DOHH2 (cell line): ENCODE measurements around the gene AMH.

ENCODE experiments used
- EZH2phosphoT487 ChIP-seq: fragments of 200-600 bp; sonication (generic); IDR thresholded peaks from 2 replicates; pipeline ENCODE4 v1.6.1; 2017; ENCODE audit warnings: borderline replicate concordance, mild to moderate bottlenecking, antibody characterized with exemption, low read length, moderate library complexity, mixed read lengths
- TF ChIP-seq, protein P1 (sequence below): fragments of 200-600 bp; sonication (generic); IDR thresholded peaks from one replicate; pipeline ENCODE4 v1.5.1; 2014; ENCODE audit warnings: antibody characterized with exemption, mild to moderate bottlenecking, low read depth, low read length; ENCODE audit not compliant: poor library complexity, severe bottlenecking

DNA sequence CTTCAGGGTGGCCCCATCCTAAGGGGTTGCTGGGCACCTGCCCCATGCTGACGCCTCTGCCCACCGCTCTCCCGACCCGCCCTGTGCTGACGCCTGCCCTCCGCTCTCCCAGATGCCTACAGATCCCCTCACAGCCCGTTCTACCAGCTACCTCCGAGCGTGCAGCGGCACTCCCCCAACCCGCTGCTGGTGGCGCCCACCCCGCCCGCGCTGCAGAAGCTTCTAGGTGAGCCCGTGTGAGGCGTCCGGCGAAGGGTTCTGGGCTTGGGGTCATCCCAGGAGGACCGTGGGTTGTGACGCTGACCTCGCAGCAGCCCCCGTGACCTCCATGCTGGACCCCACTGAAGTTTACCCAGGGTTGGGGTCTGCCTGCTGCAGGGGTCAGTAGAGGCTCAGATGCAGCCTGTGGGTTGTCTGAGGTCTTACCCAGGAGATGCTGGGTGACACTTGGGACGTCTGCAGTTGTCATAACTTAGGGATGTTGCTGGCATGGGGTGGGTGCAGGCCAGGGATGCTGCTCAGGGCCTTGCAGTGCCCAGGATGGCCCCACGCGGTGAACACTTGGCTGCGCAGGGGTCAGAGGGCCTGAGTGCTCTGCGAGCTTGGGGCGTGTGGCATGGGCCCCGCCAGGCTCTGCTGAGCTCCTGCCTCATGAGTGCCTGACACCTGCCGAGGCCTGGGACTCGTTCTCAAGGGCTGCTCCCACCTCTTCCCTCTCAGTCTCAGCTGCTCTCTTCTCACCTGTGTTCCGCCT is 38.0 kb upstream of the AMH start:
- TF ChIP-seq, protein P1, sequence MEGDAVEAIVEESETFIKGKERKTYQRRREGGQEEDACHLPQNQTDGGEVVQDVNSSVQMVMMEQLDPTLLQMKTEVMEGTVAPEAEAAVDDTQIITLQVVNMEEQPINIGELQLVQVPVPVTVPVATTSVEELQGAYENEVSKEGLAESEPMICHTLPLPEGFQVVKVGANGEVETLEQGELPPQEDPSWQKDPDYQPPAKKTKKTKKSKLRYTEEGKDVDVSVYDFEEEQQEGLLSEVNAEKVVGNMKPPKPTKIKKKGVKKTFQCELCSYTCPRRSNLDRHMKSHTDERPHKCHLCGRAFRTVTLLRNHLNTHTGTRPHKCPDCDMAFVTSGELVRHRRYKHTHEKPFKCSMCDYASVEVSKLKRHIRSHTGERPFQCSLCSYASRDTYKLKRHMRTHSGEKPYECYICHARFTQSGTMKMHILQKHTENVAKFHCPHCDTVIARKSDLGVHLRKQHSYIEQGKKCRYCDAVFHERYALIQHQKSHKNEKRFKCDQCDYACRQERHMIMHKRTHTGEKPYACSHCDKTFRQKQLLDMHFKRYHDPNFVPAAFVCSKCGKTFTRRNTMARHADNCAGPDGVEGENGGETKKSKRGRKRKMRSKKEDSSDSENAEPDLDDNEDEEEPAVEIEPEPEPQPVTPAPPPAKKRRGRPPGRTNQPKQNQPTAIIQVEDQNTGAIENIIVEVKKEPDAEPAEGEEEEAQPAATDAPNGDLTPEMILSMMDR, result no peak
- no peak for TF ChIP-seq EZH2phosphoT487
